Right ventricle myocardium inferior (tissue), 1 donor: ENCODE data around the gene KLHL2. TPM values are rescaled to one million over a fixed set of nuclear protein-coding genes. Genes with fewer than 3 reads are reported as not detected.
"Not testable (repeated sequence)": the region's sequence is repeated elsewhere in the genome, so short reads cannot be mapped to it uniquely, and the experiment has no call there.

Experiments used
- ATAC-seq: fragments of 200-7000 bp; cut with Tn5 transposase; one replicate; pipeline ENCODE4 v1.9.1; 2020; ENCODE audit warnings: mild to moderate bottlenecking, moderate library complexity
- DNase-seq: peaks from one replicate; pipeline ENCODE4 v3.0.0; 2021; ENCODE audit errors: missing footprints
- intact Hi-C: fragments of 100-400 bp; cut with DNase I; formaldehyde crosslinking; loops from one replicate; pipeline ENCODE4 v1.11.0; 2022
- long read RNA-seq: library from polyadenylated mRNA; unstranded; transcript quantifications from one replicate; pipeline ENCODE4 v2.0.0, GENCODE V29; 2021
- total RNA-seq: library from RNA; stranded (reverse); fragmentation: NEBNext Ultra II Directional; extraction: Animal tissue kit (Norgen Biotek cat#: 25700); gene quantifications from one replicate; pipeline ENCODE4 v1.2.1, GENCODE V29; 2021
- donor health status: DM: no; HTN: yes; CAD: no; lungs with severe emphysema.

KLHL2 gene
- 10.6 TPM for total RNA-seq
- long read RNA-seq, partial matches to known transcripts = 1 of 5 reads
- long read RNA-seq, other reads (novel, unspliced or antisense) = 0 of 5 reads

GRCh38 chr4:165207431-165208220 is at the start of gene KLHL2:
TSS of gene KLHL2 (plus strand) at chr4:165207561. CDS start at chr4:165207877, 316 bp downstream.
- DNase-seq = peak; percentile 95
- intact Hi-C loops = loop anchor here (2.0 to 10.0 kb wide), 2 partner anchors 93 to 119 kb away; partner anchors contain the start of genes MSMO1 and TMEM192
- peak; percentile 97 for ATAC-seq

GRCh38 chr4:165158762-165159161 is 48.6 kb upstream of the KLHL2 start:
- no peak for DNase-seq
- intact Hi-C loops = no loop called here
- no peak for ATAC-seq

GRCh38 chr4:165164257-165164656 is 43.1 kb upstream of the KLHL2 start:
- ATAC-seq (no peak), DNase-seq (no peak)
- intact Hi-C loops = no loop called here

GRCh38 chr4:165166872-165167271 is 40.5 kb upstream of the KLHL2 start:
- intact Hi-C loops, DNase-seq, ATAC-seq: not testable (repeated sequence)

- ATAC-seq = no peak
- no peak for DNase-seq
- intact Hi-C loops = no loop called here
Observed at GRCh38 chr4:165167650-165168049, 39.7 kb upstream of the KLHL2 start.

GRCh38 chr4:165170819-165171218 is 36.5 kb upstream of the KLHL2 start:
- no peak for ATAC-seq
- intact Hi-C loops = no loop called here
- no peak for DNase-seq

- intact Hi-C loops, DNase-seq, ATAC-seq: not testable (repeated sequence)
Observed at GRCh38 chr4:165175470-165175869, 31.9 kb upstream of the KLHL2 start.

- no peak for ATAC-seq
- DNase-seq = no peak
- intact Hi-C loops = no loop called here
Observed at GRCh38 chr4:165175879-165176278, 31.5 kb upstream of the KLHL2 start.

- no peak for DNase-seq
- no peak for ATAC-seq
- intact Hi-C loops = no loop called here
Observed at GRCh38 chr4:165177725-165178666, 29.4 kb upstream of the KLHL2 start.

GRCh38 chr4:165184220-165184619 is 23.1 kb upstream of the KLHL2 start:
- intact Hi-C loops = no loop called here
- ATAC-seq (no peak), DNase-seq (no peak)

- intact Hi-C loops = not testable (repeated sequence)
Observed at GRCh38 chr4:165184998-165185397, 22.4 kb upstream of the KLHL2 start.

GRCh38 chr4:165185448-165185847 is 21.9 kb upstream of the KLHL2 start:
- intact Hi-C loops = no loop called here
- DNase-seq = no peak
- no peak for ATAC-seq

More at GRCh38 chr4:165184998-165185397, 22.4 kb upstream of the KLHL2 start:
- not testable (repeated sequence) for DNase-seq, ATAC-seq

- ATAC-seq (no peak), DNase-seq (no peak)
- intact Hi-C loops = no loop called here
Observed at GRCh38 chr4:165190591-165191347, 16.6 kb upstream of the KLHL2 start.

GRCh38 chr4:165191348-165191656 is 16.1 kb upstream of the KLHL2 start:
- DNase-seq (no peak), ATAC-seq (no peak)
- intact Hi-C loops = no loop called here

GRCh38 chr4:165191814-165192499 is 15.4 kb upstream of the KLHL2 start:
- DNase-seq = no peak

GRCh38 chr4:165192500-165192898 is 14.9 kb upstream of the KLHL2 start:
- intact Hi-C loops = no loop called here
- DNase-seq = no peak
- ATAC-seq = no peak

More at GRCh38 chr4:165191814-165192499, 15.4 kb upstream of the KLHL2 start:
- intact Hi-C loops = no loop called here
- ATAC-seq = no peak

- DNase-seq (no peak), ATAC-seq (no peak)
- intact Hi-C loops = no loop called here
Observed at GRCh38 chr4:165192956-165193355, 14.4 kb upstream of the KLHL2 start.

GRCh38 chr4:165194368-165194767 is 13.0 kb upstream of the KLHL2 start:
- intact Hi-C loops = no loop called here
- no peak for ATAC-seq
- no peak for DNase-seq
